HG02938 (cell line): ENCODE results near the gene KIAA1671.

Experiments used
- ATAC-seq: cut with Tn5 transposase; IDR thresholded peaks from one replicate; pipeline ENCODE4 v1.9.1; 2021; ENCODE audit warnings: mild to moderate bottlenecking, moderate library complexity; ENCODE audit not compliant: unreplicated experiment

KIAA1671 gene

DNA sequence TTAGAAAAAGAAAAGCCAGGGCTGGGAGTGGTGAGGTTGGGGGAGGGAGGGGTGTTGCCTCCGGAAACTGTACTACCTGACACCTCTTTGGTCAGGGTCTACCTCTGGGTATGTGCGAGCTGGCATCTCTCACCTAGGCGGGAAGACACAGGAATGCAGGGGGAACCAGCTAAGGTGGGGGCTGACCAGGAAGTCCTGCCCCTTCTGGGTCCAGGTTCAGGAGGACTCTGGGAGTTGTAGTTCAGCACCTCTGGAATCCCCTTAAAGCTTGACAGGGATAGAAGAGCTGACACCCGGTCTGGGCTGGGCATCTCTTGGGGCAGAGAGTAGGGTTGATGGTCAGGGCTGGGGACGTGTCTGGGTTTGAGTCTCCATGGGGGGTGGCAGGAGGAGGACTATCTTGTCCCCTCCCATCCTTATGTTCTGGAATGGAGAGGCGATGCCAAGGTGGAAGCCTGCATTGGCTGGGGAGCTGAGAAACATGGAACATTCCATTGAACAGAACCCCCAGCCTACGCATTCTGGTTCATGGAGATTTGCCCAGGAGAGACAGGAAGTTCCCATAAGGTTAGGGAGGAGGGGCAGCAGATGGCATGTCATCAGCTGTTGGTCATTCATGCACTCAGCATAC lies 2.1 kb upstream of the KIAA1671 start:
- ATAC-seq = no peak

GRCh38 chr22:24952837-24953383 lies 394 bp downstream of the KIAA1671 start:
- no peak for ATAC-seq

GRCh38 chr22:24953384-24954113 lies 1.0 kb downstream of the KIAA1671 start:
- no peak for ATAC-seq

DNA sequence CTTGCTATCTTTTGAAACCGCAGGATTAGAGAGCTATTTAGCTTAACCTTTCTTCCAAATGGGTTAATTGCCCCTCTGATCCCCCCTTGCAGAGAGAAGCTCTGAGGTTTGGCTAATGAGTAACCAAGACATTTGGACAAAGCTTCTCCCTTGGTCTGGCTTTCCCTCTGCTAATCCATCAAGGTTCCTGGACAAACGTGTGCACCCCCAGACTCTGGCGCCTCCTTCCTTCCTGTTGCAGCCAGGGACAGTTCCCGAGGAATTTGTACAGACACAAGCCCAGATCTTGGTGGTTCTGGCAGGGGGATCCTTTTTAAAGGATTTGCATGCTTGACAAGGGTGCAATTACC lies 1.6 kb downstream of the KIAA1671 start:
- ATAC-seq = no peak

GRCh38 chr22:24954856-24955255 lies 2.3 kb downstream of the KIAA1671 start:
- ATAC-seq = no peak

DNA sequence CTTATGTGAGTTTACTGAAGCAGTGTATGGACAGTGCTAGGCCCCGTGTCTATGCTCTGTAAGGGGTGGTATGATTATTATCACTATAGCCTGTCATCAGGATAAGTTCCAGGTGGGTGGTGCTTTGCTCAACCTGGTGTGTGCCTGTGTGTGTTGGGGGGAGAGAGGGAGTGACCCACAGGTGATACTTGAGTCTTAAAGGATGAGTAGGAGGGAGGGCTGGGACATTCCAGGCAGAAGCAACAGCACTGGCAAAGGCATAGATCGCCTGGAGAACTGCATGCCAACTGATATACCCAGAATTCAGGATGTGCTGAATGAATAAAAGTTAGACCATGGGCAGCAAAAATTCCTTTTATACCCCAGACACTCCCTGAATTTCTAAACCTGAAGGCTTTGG lies 4.5 kb downstream of the KIAA1671 start:
- no peak for ATAC-seq

- ATAC-seq = no peak
Measured at GRCh38 chr22:24961217-24961844, 8.8 kb downstream of the KIAA1671 start.

- ATAC-seq = no peak
Measured at GRCh38 chr22:24962094-24962493, 9.6 kb downstream of the KIAA1671 start.

DNA sequence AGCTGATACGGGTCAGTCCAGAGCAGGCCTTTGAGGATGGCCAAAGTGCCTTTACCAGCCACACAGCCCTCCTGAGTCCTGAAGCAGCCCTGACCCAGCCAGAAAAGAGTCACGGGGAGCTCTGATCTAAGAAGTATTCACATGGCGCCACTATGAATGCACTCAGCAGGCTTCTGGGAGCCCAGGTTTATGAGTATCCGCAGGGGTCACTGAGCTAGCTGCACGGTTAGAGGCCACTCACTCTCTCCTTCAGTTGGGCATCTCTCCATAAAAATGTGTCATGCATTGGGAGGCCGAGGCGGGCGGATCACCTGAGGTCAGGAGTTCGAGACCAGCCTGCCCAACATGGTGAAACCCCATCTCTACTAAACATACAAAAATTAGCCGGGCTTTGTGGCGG lies 10.3 kb downstream of the KIAA1671 start:
- ATAC-seq = no peak

DNA sequence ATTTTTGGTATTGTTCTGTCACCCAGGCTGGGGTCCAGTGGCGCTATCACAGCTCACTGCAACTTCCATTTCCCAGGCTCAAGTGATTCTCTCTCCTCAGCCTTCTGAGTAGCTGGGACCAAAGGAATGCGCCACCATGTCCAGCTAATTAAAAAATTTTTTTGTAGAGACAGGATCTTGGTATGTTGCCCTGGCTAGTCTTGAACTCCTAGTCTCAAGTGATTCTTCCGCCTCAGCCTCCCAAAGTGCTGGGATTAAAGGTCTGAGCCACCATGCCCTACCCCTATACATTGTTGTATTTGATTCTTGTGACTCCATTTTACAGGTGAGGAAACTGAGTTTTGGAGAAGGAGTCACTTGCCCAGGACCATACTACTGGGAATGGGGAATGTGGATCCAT lies 11.9 kb downstream of the KIAA1671 start:
- no peak for ATAC-seq

DNA sequence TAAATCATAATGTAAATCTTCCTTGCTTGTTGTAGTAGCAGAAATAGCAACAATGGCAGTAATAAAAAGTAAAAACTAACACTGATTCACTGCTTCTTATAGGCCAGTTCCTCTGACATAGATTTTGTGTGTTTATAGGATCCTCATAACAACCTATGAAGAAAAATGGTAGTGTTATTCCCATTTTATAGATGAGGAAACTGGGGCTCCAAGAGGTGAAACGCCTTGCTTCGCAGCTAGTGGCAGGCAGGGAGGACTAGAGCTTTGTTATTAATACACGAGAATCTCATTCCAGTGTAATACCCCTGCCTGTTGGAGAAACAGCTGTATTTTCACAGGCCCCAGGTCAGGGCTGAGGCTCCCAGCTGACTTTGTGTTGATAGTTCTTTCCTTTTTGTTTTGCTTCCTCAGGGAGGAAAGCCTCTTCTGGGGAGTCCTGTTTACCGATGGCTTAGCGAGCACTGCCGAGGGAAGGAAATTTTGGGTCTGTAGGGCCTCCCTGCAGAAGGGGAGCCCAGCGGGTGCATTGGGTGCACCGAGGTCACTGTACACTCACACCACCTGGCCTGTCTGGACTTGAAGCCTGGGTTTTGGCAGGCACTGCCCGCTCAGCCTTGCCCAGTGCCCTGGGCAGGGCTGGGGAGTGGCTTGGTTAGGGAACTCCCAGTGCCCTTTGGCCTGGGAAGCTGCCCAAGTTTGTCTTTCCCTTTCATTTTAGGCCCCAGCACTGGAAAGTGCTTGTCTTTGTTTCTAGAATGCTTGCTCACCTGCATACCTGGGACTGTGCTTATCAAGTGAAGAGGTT lies 13.5 kb downstream of the KIAA1671 start:
- ATAC-seq = no peak

GRCh38 chr22:24968066-24968561 lies 15.6 kb downstream of the KIAA1671 start:
- no peak for ATAC-seq

DNA sequence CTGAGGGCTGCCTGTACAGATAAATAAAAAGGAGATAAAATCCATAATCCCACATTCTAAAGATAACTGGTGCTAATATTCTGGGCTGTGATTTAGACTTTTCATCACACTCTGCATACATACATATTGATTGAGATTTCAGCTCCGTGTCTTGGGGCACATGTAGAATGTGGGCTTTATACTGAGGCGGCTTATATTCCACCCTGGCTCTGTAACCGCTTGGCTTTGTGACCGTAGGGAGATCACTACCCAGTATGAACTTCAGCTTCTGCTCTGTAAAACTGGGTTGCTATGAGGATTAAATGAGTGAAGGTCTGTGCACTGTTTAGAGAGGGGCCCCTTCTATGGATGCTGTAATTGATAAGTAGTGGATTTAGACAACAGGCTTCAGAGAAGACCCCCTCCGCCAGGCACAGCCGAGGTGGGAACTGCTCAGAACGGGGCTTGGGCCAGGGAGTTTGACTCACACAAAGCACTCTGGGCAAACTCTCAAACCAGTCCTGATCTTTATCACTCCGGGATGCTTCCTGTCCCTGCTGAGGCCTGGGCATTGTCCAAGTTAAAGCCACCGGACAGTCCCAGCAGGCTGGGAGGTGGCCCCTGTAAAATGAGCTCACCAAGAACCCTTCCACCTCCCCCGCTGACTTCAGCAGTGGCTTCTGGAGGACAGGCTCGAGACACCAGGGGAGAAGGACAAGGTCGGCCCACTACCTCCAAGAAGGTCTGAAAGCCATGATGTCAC lies 17.2 kb downstream of the KIAA1671 start:
- ATAC-seq = no peak

DNA sequence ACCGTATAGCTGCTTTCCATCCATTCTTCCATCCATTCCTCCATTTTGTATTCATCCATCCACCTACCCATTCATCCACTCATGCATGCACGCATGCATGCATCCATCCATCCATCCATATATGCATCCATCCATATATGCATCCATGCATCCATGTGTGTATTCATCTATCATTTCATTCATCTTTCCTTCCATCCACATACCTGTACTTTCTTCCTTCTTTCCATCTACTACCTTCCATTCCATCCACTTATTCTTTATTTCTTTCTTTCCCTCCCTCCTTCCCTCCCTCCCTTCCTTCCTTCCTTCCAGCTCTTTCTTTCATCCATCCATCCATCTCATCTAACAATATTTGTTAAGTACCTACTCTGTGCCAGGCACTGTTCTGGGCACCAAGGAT lies 19.9 kb downstream of the KIAA1671 start:
- no peak for ATAC-seq

DNA sequence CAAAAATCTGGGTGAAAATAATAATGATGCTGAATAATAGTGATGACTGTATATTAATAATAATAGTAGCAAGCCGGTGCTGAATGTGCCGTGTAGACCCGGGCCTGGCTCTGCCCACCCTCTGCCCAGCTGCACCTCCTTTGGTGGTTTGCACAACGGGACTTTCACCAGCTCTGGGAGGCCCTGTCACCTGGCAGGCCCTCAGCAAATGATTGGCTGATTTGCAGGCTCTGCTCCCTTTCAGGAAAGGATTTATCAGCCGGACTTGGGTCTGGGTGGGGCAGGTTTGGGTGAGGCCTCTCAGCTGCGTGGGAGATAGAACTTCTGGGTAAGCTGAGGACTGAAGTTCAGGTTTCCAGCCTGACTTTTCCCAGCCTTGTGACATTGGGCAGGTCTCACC lies 21.4 kb downstream of the KIAA1671 start:
- no peak for ATAC-seq

GRCh38 chr22:24975125-24975640 lies 22.7 kb downstream of the KIAA1671 start:
- ATAC-seq = no peak

- no peak for ATAC-seq
Measured at GRCh38 chr22:24975813-24976341, 23.4 kb downstream of the KIAA1671 start.

- no peak for ATAC-seq
Measured at GRCh38 chr22:24976442-24977218, 24.1 kb downstream of the KIAA1671 start.
